Neural cell (in vitro differentiated cells): ENCODE results near the gene SDK1.

Experiments
- CTCF ChIP-seq: fragments of 450-650 bp; IDR thresholded peaks from 2 replicates; pipeline ENCODE4 v1.5.1; 2014; ENCODE audit warnings: antibody characterized with exemption, mild to moderate bottlenecking, moderate library complexity; ENCODE audit not compliant: poor library complexity, severe bottlenecking
- EP300 ChIP-seq: fragments of 450-650 bp; conservative IDR thresholded peaks from 2 replicates; pipeline ENCODE4 v1.6.1; 2014; ENCODE audit warnings: antibody characterized with exemption, mild to moderate bottlenecking, moderate library complexity; ENCODE audit not compliant: poor library complexity, severe bottlenecking
- POLR2AphosphoS5 ChIP-seq: IDR thresholded peaks from 2 replicates; pipeline ENCODE4 v1.6.1; 2012
- REST ChIP-seq: IDR thresholded peaks from 2 replicates; pipeline ENCODE4 v1.6.1; 2012; ENCODE audit warnings: borderline replicate concordance
- SMC3 ChIP-seq: fragments of 450-650 bp; conservative IDR thresholded peaks from 2 replicates; pipeline ENCODE4 v1.6.1; 2014; ENCODE audit warnings: antibody characterized with exemption, mild to moderate bottlenecking, moderate library complexity; ENCODE audit not compliant: poor library complexity
- TAF1 ChIP-seq: IDR thresholded peaks from 2 replicates; pipeline ENCODE4 v1.6.1; 2012; ENCODE audit warnings: low read depth

- TF ChIP-seq CTCF (no peak), SMC3 (no peak), REST (no peak), TAF1 (no peak), POLR2AphosphoS5 (no peak), EP300 (no peak)
Observed at GRCh38 chr7:4279216-4279615, 978.2 kb downstream of the SDK1 start.
